HepG2 (cell line): ENCODE data around the gene MEA1. TPM values are rescaled to one million over a fixed set of nuclear protein-coding genes. Genes with fewer than 3 reads are reported as not detected.
A peak's percentile ranks its signal among the peaks of the same experiment; 100 is the strongest.

ENCODE experiments used
- AFF4 ChIP-seq: sonication (generic); formaldehyde crosslinking; IDR thresholded peaks from 2 replicates; pipeline ENCODE4 v1.4.0; 2020; ENCODE audit warnings: missing genetic modification reagents
- AGO2 ChIP-seq: fragments of 200-400 bp; formaldehyde crosslinking; optimal IDR thresholded peaks from 2 replicates; pipeline ENCODE3; 2017; ENCODE audit warnings: mild to moderate bottlenecking, low read depth, low read length, moderate library complexity
- ARID2 ChIP-seq: sonication (generic); formaldehyde crosslinking; IDR thresholded peaks from 2 replicates; pipeline ENCODE4 v1.8.1; 2022; ENCODE audit warnings: mild to moderate bottlenecking, missing genetic modification reagents, borderline replicate concordance
- BORCS8-MEF2B ChIP-seq: sonication (generic); formaldehyde crosslinking; IDR thresholded peaks from 2 replicates; pipeline ENCODE4 v1.8.0; 2022; ENCODE audit warnings: mild to moderate bottlenecking, missing genetic modification reagents
- HNF4G ChIP-seq, 2 experiments: sonication (generic) in 1 of 2; formaldehyde crosslinking in 1 of 2; IDR thresholded peaks; 2 replicates each; pipeline versions ENCODE4 v1.4.0 to v1.6.1; 2011 to 2020; ENCODE audit warnings: borderline replicate concordance in 2 of 2, low read depth in 2 of 2, mild to moderate bottlenecking in 2 of 2, low read length in 1 of 2, missing genetic modification reagents in 1 of 2, moderate library complexity in 1 of 2
- HNRNPUL1 ChIP-seq: fragments of 200-400 bp; formaldehyde crosslinking; IDR thresholded peaks from 2 replicates; pipeline ENCODE4 v1.6.1; 2017; ENCODE audit warnings: low read depth, mild to moderate bottlenecking, low read length, moderate library complexity
- PHF20 ChIP-seq: sonication (generic); formaldehyde crosslinking; IDR thresholded peaks from 2 replicates; pipeline ENCODE4 v1.5.0; 2020; ENCODE audit warnings: mild to moderate bottlenecking, missing genetic modification reagents
- SMC3 ChIP-seq: IDR thresholded peaks from 2 replicates; pipeline ENCODE4 v1.6.1; 2011; ENCODE audit warnings: low read length, improper control_type of control experiment
- TFE3 ChIP-seq: IDR thresholded peaks from 2 replicates; pipeline ENCODE4 v1.6.1; 2016
- ZFP41 ChIP-seq: sonication (generic); formaldehyde crosslinking; IDR thresholded peaks from 2 replicates; pipeline ENCODE4 v1.4.0; 2020; ENCODE audit warnings: mild to moderate bottlenecking, missing genetic modification reagents, borderline replicate concordance
- ZNF232 ChIP-seq: sonication (generic); formaldehyde crosslinking; IDR thresholded peaks from 2 replicates; pipeline ENCODE4 v1.4.0; 2020; ENCODE audit warnings: missing genetic modification reagents, borderline replicate concordance
- ZNF280D ChIP-seq: sonication (generic); formaldehyde crosslinking; IDR thresholded peaks from 2 replicates; pipeline ENCODE4 v1.5.1; 2020; ENCODE audit warnings: mild to moderate bottlenecking, missing genetic modification reagents
- ZNF749 ChIP-seq: sonication (generic); formaldehyde crosslinking; IDR thresholded peaks from 2 replicates; pipeline ENCODE4 v1.8.0; 2022; ENCODE audit warnings: mild to moderate bottlenecking, missing genetic modification reagents, moderate library complexity, borderline replicate concordance
- polyA plus RNA-seq, 8 experiments: library from polyadenylated mRNA; depleted of rRNA in 3 of 8; stranded (reverse) in 7 of 8; unstranded in 1 of 8; fragments of >200 nt; fragmentation: Illumina TruSeq in 4 of 8; extraction: Trizol in 4 of 8; gene quantifications; 2 replicates each; pipeline versions ENCODE4 v1.2.1 to v1.2.3, GENCODE V29; 2011 to 2016; ENCODE audit warnings: low read depth in 4 of 8, missing spikeins in 1 of 8, mixed read lengths in 1 of 8; ENCODE audit not compliant: insufficient read depth in 1 of 8
- total RNA-seq, 5 experiments: library from RNA; depleted of rRNA; stranded (reverse); fragments of >200 nt; fragmentation: Illumina TruSeq; extraction: Trizol; gene quantifications; 2 replicates each; pipeline ENCODE4 v1.2.3, GENCODE V29; 2016; ENCODE audit warnings: low read depth in 1 of 5

The MEA1 gene
- total and polyA plus RNA-seq, 2 of the 13 experiments (the other 11 are each of a cell fraction or from before 2014, with no cell fraction given), result 75.6 to 86.2 TPM

GRCh38 chr6:43045371-43045930, 31.7 kb upstream of the MEA1 start (continued):
- TF ChIP-seq ZFP41 (CRISPR knock-in tag) (no peak), AGO2 (peak; percentile 49), PHF20 (CRISPR knock-in tag) (no peak), TFE3 (CRISPR knock-in tag) (no peak), HNF4G (IDR thresholded peaks at IDR 0.05; ENCODE audit: borderline replicate concordance, low read depth, low read length) (no peak), HNF4G (CRISPR knock-in tag; IDR thresholded peaks at IDR 0.05; ENCODE audit: borderline replicate concordance, low read depth) (no peak), ARID2 (CRISPR knock-in tag) (no peak), HNRNPUL1 (no peak), SMC3 (no peak), ZNF749 (no peak), ZNF280D (CRISPR knock-in tag) (no peak), ZNF232 (CRISPR knock-in tag) (no peak), AFF4 (CRISPR knock-in tag) (no peak), BORCS8-MEF2B (CRISPR knock-in tag) (no peak)
